ENCODE results near the gene MPC1.
"Not testable (repeated sequence)": the region's sequence is repeated elsewhere in the genome, so short reads cannot be mapped to it uniquely, and the experiment has no call there.

MPC1 gene

DNA sequence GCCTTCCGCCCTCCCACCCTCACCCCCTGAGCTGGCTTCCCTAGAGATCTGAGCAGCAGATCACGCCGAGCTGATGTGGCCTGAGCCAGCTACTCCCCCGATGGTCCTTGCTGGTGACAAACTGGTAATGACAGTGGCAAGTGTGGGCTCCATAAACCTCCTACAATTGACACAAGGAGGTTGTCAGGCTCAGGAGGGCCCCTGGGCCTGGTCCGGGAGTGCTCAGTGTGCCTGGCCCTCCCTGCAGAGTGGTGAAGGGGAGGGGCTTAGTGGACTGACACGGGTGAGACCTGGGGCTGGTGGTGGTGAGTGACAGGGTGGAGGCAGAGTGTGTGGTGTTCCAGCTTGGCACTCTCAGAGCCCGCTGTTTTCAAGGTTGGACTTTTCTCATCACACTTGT, 22.6 kb upstream of the MPC1 start:
- DNase-seq, result no peak

DNA sequence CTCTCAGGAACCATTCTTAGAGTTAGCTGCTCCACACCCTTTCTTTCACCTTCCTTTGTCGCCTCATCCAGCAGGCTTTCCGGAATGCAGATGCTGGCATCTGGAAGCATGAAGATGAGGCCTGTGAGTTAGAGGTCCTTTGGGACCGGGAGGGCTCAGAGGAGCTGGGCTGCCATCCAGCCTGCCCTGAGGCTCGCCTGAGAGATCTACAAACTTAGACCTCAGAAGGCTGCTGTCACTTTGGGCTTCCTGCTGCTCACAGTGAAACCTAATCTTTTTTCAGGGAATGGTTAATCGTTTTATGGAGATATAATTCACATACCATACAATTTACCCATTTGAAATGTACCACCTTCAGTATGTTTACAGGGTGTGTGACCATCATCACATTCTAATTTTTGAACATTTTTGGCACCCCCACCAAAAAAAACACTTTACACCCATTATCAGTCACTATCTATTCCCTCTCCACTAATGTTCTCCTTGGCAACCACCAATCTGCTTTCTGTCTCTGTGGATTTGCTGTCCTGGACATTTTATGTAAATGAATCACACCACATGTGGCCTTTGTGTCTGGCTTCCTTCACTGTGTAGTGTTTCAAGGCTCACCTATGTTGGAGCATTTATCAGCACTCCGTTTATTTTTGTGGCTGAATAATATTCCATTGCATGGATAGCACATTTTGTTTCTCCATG, 20.0 kb upstream of the MPC1 start:
- DNase-seq, result no peak

DNA sequence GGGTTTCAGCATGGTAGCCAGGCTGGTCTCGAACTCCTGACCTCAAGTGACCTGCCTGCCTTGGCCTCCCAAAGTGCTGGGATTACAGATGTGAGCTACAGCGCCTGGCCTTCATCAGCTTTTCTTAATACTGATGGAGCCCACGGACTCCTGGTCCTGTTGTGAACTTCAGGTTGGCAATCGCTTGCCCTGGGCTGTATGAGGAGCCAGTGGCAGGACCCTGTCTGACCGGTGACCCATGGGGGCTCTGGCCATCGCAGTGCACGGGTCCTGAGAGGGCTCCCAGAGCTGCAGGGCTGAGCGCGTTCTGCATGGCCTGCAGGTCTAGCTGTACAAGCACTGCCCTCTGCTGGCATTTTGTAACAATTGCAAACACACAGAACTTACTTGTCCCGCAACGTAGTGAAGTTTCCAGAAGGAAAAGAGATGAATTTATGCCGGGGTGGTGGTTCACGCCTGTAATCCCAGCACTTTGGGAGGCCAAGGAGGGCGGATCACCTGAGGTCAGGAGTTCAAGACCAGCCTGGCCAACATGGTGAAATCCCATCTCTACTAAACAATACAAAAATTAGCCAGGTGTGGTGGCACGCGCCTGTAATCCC, 18.0 kb upstream of the MPC1 start:
- peak; percentile 70 for DNase-seq

DNA sequence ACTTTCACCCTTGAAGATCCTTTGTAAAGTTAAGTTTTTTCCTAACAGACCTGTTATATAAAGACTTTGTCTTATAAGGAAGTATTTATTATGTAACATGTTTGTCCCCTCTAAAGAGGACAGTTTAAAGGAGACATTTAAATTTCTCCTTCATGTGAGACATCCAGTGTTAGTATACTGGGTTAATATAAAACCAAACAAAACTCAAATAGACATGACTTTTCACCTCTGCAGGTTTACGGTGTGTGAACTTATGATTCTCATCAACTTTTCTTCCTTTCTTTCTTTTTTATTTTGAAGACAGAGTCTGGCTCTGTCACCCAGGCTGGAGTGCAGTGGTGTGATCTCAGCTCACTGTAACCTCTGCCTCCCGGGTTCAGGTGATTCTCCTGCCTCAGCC, 17.4 kb upstream of the MPC1 start:
- no peak for DNase-seq

DNA sequence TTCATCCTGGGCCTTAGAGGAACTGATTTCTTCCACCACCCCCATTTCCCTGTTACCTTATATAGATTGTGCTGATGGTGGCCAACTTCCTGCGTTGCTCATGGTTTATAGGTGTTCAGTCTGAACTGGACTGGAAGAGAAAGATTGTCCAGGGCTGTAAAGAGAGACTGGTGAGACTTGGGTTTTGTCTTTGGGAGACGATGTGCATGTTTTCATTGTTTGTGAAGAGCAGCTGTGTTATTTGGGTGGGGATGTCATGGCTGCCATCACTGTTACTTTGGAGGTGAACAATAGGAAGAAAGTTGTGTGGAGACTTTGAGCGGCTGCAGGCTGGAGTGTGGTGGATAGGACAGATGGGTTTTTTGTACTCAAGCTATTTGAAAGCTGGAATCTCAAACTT, 15.6 kb upstream of the MPC1 start:
- DNase-seq, result no peak

DNA sequence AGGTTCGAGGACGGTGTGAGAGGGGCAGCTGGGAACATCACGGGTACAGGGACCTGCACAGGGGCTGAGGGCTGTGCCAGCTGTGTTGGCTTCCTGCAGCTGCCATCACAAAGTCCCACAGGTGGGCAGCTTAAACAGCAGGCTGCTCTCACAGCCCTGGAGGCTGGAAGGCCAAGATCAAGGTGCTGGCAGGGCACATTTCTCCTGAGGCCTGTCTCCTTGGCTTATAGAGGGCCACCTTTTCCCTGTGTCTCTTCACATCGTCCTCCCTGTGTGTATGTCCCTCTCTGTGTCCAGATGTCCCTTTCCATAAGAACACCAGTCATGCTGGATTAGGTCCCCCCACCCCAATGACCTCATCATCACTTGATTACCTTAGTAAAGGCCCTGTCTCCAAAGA, 15.1 kb upstream of the MPC1 start:
- DNase-seq, result no peak

DNA sequence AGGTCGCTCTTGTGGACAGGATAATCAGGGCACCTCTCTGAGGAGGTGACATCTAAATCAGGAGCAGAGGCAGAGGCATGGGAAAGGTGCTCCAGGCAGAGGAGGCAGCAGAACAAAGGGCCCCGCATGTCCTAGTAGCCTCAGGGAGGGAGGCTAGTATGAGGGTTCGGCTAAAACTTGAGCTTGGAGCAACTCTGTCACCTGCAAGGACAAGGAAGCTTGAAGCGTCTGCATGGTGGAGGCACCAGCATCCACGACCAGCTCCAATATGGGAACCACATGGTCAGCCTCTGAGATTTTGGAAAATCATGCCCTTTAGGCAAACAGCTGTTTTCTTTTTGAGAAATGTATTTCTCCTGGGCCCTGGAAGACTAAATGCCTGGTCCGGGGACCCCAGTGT, 13.0 kb upstream of the MPC1 start:
- DNase-seq, result no peak

DNA sequence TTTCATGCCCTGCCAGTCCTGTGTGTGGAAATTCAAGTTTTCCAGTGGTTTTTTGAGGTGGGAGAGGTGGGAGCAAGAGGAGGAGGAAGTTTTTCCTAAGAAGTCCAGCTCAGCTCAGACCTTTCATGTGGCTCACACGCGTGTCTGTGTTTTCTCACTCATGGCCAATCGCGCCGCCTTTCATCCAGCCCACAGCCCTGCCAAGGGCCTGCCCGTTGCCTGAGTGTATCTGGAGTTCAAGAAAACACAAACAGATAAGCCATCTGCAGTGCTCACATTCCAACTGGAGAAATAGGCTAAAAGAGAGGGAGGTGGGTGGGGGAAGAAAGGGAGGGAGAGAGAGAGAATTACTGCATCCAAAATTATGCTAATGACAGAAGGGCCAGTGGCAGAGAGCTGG, 12.6 kb upstream of the MPC1 start:
- no peak for DNase-seq

DNA sequence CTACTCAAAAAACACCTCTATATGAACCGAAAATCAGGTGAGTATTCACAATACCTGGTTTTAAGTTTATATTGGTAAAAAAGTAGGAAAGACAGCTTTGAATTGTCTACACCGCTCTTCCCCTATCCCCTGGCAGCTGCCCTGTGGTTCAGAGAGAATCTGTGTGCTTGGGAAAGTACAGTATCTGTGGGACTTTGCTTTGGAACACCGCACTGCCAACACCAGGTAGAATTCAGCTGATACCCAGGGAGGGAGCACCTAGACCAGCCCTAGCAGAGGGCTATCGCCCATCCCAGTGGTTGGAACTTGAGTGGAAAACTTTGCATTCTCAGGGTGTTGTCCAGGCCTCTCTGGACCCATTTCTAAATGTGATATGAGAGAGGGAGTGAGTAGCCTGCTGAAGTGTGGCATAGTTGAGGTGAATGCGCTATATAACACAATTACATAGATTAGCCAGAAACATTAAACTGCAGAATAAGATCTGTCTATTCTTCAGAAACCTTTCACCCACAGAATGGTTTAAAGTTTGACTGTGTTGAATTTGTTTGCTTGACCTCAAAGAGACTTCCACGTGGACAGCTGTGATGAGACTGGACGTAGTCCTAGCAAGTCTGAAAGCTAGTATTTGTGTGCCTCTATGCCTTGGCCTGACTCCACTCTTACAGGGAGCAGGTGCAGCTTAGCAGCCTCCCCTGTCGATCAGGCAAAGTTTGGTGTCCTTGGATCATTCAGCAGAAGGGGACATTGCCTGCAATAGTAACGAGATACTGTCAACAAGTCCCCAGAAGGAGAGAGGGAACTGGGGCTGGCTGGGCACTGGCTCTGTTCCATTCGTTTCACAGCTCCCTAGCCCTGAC, 11.5 kb upstream of the MPC1 start:
- DNase-seq, result no peak

DNA sequence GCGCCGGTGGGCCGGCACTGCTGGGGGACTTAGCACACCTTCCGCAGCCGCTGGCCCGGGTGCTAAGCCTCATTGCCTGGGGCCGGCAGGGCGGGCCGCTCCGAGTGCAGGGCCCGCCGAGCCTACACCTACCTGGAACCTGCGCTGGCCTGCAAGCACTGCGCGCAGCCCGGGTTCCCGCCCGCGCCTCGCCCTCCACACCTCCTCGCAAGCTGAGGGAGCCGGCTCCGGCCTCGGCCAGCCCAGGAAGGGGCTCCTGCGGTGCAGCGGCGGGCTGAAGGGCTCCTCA, 10.7 kb upstream of the MPC1 start:
- no peak for DNase-seq

DNA sequence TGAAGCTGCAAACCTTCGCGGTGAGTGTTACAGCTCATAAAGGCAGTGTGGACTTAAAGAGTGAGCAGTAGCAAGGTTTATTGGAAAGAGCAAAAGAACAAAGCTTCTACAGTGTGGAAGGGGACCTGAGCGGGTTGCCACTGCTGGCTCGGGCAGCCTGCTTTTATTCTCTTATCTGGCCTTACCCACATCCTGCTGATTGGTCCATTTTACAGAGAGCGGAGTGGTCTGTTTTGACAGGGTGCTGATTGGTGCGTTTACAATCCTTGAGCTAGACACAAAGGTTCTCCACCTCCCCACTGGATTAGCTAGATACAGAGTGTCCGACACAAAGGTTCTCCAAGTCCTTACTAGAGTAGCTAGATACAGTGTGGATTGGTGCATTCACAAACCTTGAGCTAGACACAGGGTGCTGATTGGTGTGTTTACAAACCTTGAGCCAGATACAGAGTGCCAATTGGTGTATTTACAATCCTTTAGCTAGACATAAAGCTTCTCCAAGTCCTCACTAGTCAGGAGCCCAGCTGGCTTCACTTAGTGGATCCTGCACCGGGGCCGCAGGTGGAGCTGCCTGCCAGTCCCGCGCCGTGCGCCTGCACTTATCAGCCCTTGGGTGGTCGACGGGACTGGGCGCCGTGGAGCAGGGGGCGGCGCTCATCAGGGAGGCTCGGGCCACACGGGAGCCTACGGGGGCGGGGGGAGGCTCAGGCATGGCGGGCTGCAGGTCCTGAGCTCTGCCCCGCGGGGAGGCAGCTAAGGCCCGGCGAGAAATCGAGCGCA, 10.2 kb upstream of the MPC1 start:
- not testable (repeated sequence) for DNase-seq

DNA sequence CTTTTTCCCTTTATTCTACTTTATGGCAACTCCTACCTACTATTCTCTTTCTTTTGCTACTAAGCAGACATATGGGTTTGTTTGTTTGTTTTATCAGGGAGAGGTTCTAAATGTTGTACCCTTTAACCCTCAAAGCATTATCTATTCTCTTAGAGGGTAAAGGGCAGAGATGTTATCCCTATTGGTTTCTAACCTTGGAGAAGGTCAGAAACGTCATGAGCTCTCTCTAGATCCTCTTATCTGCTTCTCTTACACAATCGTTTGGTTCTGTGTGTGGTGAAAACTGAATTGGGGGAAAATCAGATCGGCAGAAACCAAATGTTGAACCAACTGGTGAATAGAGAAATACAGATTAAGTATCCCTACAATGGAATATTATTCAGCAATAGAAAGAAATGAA, 6.4 kb upstream of the MPC1 start:
- no peak for DNase-seq

DNA sequence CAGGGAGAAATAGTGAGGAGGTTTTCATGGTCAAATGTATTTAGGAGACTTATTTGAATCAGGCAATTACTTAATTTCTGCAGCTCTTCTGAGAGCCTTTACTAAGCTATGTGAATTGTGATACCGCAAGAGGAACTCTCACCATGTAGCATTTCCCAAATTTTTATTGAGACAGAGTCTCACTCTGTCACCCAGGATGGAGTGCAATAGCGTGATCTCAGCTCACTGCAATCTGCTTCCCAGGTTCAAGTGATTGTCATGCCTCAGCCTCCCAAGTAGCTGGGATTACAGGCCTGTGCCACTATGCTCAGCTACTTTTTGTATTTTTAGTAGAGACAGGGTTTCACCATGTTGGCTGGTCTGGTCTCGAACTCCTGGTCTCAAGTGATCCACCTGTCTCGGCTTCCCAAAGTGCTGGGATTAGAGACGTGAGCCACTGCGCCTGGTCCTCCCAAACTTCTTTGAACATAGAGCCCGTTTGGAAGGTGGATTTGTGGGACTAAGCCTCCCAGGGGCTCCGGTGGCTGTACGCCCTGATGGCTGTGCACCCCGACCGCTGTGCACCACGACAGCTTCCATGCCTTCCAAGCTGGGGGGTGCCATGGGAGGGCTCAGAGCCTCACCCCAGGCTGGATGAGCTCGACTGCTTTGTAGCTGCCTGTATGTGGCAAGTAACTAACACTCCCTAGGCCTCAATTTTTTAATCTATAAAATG, 5.7 kb upstream of the MPC1 start:
- no peak for DNase-seq

DNA sequence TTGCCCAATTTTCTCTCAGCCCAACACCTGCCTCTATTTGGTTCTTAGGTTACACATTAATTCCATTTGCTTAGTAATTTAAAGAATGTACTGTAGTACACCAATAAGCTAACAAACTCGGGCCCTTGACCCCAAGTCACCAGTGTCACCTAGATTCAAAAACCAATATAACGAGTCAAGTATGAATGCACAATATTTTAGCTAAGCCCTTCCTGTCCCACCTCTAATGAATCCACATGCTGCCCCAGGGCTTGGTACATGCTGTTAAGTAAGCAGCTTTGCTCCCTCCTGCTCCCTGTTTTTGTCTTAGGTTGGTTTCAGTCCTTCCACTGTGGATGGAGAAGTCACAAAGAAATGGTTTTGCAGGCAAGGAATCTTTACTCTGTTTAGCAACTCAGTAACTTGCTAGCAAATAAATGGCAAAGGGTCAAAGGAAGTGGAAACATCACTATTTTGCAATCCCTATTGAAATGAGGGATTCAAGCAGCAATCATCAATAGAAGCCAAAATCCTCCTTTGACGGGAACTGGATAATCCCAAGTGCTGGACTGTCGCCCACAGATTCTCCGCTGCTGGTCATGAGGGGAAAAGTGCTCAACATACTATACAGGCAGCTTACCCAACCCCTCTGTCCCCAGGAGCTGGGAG, 5.0 kb upstream of the MPC1 start:
- DNase-seq, result no peak

DNA sequence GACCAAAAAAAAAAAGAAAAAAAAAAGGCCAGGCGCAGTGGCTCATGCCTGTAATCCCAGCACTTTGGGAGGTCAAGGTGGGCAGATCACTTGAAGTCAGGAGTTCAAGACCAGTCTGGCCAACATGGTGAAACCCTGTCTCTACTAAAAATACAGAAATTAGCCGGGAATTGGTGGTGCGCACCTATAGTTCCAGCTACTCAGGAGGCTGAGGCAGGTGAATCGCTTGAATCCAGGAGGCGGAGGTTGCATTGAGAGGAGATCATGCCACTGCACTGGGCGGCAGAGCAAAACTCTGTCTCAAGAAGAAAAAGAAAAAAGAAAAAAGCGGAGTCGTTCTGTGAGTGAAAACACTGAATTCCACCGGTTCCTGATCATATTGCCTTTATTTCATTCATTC, 4.4 kb upstream of the MPC1 start:
- not testable (repeated sequence) for DNase-seq

DNA sequence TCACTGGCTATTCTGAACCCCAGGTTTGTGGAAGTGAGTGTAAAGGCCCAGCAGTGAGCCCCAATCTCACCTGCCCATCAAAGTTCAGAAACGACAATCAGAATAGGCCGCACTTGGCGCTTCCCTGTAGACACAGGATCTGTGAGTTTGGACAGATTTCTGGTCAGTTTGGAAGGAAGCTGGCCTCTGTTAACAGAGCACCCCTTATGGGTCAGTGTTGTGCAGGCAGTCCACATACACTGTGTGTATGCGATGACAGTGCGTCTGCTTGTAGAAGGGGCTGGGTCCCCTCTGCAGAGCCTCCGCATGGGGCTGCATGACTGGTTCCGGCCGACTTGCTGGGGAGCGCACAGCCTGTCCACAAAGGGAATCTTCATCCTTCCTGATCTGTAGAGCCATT, 3.4 kb upstream of the MPC1 start:
- no peak for DNase-seq

DNA sequence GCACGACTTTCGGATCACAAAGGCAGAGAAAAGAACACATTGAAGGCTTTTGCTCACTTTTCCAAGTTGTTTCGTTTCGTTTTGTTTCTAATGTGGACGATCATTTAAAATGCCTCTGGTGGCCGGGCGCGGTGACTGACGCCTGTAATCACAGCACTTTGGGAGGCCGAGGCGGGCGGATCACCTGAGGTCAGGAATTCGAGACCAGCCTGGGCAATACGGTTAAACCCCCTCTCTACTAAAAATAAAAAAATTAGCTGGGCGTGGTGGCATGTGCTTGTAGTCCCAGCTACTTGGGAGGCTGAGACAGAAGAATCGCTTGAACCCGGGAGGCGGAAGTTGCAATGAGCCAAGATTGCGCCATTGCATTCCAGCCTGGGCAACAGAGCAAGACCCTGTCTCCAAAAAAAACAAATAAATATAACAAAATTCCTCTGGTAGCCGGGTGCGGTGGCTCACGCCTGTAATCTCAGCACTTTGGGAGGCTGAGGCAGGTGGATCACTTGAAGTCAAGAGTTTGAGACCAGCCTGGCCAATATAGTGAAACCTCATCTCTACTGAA, 1.1 kb upstream of the MPC1 start:
- peak; percentile 29 for DNase-seq

DNA sequence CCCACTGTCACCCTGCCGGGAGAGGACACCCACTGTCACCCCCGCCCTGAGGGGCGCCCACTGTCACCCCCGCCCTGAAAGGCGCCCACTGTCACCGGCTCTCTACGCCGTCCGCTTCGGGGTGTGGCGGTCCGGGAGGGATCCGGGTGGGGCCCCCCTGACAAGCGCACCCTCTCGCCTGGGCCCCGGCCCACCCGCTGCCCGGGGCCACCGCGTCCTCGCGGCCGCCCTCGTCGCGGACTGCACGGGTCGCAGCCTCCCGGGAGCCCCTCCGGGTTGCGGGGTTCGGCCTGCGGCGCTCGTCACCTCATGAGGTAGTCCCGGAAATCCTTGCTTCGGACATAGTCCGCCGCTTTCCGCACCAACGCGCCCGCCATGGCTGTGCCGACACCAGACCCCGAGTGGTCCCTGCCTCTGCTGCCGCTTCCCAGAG, 224 bp downstream of the MPC1 start:
- no peak for DNase-seq

DNA sequence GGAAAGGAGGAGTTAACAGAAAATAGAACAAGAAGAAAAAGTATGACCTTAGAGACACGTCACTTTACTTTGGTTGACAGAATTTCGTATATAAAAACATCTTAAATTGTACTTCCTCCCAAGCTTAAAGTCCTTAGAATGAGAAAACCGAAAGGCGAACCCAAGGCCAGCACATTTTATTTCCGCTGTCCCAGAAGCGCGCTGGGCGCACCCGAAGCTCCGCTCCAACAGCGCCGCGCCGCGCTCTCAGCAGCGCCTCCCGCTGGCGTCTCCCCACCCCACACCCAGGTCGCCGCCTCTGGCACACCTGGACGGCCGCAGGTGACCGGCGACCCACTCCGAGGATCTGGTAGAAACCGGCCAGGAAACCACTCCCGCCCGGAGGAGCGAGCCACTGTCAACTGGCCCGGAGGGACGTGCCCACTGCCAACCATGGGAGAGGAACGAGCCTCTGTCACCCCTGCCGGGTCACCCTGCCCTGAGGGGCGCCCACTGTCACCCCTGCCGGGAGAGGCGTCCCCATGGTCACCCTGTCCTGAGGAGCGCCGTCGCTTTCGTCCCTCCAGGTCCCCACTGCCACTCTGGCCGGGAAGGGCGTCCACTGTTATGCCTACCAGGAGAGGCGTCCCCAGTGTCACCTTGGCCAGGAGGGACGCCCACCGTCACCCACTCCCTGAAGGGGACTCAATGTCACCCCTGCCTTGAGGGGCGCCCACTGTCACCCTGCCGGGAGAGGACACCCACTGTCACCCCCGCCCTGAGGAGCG, 824 bp downstream of the MPC1 start:
- DNase-seq, result peak; percentile 68

DNA sequence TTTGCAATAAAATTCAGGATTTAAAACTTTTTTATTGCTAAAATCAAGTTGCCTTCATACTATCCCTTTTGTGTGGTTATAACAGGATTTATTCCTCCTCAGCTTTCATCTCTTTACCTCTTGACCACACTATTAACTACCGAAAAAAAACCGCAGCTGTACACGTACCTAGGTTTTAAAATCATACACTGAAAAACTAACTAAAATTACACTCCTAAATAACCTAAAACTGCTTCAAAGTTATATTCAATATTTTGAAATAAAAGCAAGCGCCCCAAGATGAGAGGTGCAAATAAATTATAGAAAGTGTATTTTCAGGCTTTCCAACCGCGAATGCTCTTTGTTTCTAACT, 1.4 kb downstream of the MPC1 start:
- DNase-seq, result no peak

DNA sequence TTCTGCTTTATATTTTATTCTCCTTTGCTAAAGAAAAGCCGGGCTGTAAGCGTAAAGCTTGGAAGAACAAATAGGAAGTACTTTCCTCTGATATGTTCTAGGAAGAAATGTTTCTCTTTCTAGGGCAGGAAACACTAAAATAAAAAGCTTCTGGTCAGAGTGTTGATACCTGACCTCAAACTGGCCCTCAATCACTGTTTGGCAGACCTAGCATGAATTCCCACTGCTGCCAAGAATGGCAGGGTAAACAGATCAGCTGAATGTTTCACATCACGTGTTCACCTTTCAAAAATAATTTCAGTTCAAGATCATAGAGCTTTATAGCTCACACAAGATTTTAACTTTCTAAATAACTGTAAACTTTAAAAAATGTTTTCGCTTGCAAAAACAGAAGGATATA, 2.9 kb downstream of the MPC1 start:
- no peak for DNase-seq
